OCI-M1 (cell line): ENCODE data around the gene ADAM10.

Experiments
- DNase-seq: peaks from one replicate; lab custom pipeline; 2025; lab: John Stamatoyannopoulos, UW

ADAM10 gene

GRCh38 chr15:58755350-58755749 lies 5.8 kb upstream of the ADAM10 start:
- DNase-seq = no peak

- no peak for DNase-seq
Measured at GRCh38 chr15:58752716-58753115, 3.2 kb upstream of the ADAM10 start.

GRCh38 chr15:58748852-58749531 lies 515 bp downstream of the ADAM10 start:
- no peak for DNase-seq

DNA sequence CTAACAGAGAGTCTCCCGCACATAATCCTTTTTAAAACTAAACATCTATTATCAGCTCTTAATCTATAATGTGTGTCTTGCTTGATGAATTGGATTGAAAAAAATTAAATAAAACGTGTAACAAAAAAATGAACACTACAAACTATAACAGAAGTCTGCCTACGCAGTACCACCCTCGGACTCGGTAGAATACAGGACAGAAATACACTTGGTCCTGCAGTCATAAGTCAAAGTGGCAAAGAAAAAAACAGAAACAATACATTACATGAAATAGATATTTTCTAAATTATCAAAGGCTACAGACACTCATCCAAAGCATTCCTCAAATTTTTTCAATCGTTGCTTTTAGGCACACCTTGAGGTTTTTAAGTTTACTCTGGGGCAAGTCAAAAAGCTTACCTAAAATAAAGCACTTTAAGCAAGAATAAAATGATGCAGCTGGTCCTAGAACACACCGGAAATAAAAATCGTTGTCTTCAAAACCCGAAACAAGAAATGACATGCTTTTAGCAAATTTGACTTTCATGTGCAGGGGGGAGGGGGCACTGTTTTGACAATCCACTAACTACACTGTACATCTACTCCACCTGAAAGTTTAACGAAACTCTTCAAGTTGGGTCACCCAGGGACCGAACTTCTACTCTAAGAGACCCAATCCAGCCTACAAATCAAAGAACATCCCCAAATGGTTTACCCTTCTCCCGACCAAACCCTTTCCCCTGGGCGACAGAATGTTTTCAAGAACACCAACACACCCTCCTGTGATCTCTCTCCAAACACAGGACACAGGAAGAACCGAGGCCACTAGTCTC lies 1.3 kb downstream of the ADAM10 start:
- peak; percentile 67 for DNase-seq

DNA sequence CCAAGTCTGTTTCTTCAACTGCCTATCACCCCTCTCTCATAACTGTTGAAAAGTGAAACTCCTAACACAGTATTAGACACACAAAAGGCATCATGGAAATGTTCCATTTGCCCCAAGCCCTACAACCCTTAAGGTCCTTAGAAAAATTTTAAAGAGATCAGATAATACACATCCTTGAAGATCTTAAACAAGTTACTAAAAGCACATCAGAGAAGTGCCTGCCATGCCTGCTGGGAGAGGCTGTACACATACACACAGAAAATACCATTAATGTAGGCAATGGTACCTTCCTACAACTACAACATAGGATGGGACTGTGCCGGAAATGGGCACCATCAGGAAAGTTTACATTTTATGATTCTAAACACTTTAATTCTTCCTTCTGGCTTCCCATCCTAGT lies 3.3 kb downstream of the ADAM10 start:
- DNase-seq = peak; percentile 36

DNA sequence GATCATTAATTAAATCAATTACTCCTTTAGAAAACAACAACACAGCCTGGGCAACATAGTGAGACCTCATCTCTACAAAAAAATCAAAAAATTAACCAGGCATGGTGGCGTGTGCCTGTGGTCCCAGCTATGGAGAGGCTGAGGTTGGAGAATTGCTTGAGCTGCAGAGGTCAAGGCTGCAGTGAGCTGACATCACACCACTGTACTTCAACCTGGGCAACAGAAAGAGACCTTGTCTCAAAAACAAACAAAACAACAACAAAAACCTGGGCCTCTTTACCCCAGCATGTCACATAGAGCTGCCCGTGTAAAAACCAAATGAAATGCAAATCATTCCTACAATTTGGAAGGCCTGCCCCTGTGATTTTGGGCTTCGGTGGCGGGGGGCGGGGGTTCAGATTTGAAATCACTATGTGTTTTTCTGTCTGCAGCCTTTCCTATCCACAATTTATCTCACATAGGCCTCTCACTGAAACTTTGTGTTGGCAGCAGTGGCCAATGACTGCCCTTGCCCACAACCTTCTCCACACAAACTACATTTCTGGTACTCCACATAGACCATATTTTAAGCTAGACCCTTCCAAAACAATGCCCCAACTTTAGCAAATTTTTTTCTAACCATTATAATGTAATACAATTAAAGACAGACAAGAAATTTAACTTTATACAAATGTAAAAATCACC lies 6.5 kb downstream of the ADAM10 start:
- DNase-seq = no peak

DNA sequence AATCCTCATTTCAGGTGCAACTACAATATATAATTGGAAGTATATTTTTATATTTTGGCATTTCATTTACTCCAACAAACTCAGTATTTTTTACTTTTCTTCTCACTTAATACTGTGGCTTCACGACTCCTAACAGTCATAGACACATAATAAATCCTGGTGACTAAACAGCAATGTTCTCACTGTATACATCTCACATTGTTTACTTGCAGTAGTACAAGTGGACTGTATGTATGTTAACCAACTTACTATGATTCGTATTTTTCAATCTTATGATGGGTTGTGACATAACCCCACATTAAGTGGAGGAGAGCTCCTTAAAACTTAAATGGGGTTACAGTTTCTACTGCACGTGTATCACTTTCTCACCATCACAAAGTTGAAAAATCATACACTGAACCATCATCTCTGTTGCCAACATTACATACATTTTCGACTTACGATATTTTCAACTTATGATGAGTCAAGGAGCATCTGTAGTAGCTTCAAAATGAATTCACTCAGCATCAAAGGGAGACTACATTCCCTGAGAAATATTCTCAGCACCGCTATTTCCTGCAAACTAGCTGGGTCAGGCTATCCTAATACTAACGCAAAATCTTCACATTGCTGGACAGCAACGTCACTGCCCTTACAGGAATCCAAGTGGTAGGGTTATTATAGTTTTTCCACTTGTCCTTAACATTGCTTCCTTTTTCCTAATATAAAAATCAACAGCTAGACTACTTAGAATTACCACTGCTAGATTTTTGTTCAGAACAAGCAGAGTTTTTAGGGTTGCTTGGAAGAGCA lies 7.3 kb downstream of the ADAM10 start:
- DNase-seq = no peak

- DNase-seq = no peak
Measured at GRCh38 chr15:58741032-58741431, 8.5 kb downstream of the ADAM10 start.

- DNase-seq = no peak
Measured at GRCh38 chr15:58740436-58740835, 9.1 kb downstream of the ADAM10 start.

DNA sequence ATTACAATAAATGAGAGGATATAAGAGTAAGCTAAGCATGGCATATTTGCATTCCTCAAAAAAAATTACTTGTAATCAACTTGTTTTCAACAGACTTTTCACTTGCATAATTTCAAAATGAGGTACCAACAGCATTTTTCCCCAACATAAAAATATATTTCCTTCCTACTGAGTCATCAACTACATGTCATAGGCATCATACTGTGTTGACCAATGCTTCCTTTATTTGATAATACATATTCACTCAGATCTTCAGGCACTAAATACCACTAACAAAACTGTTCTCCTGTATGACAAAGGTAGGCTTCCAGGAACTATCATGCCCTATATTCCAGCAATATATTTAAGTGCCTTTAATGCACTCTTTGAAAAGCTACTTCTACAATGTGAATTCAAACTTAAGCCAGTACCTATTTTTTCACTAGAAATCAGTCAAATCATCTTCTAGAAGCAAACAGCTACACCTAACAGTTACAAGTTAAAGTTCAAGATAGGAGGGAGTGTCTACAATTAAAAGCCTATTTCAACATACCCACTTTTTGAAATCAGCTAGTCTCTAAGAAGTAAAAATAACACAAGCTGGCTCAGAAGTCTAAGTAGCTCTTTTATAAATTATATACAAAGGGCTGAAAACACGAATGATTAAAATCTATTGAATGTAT lies 11.3 kb downstream of the ADAM10 start:
- DNase-seq = peak; percentile 28

DNA sequence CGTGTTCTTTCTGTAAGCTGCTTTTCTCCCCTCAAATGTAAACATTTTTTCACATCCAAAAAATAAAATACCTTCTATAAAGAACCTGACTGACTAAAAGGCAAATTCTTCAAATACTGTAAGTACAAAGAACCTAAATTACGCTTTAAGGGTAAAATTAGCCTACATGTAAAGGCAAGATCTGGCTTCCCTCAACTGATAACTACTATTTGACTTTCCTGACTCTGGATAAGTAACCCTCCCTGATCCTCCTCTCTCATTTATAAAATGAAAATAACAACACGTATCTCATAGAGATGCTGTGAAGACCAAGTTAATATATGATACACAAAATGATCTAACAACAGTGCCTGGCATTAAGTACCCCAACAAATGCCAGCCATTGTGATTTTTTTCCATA lies 12.2 kb downstream of the ADAM10 start:
- no peak for DNase-seq

- DNase-seq = no peak
Measured at GRCh38 chr15:58736018-58736643, 13.4 kb downstream of the ADAM10 start.

DNA sequence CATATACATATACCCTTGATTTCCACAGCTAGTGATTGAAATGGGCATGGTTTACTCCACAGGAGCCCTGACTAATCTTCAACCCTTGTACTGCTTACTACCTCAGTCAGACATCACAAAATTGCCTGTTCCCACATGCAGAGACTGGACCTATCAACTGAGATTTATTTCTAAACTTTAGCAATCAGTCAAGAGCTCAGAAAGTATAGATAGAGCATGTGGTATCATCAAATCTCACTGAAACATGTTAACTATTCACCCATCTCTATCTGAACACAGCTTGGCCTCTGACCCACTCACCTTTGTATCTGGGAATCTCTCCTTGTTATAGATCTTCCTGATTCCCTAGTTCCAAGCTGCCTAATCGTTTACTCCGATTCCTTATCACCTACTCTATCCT lies 14.6 kb downstream of the ADAM10 start:
- DNase-seq = no peak

GRCh38 chr15:58732625-58733363 lies 16.7 kb downstream of the ADAM10 start:
- DNase-seq = peak; percentile 49

DNA sequence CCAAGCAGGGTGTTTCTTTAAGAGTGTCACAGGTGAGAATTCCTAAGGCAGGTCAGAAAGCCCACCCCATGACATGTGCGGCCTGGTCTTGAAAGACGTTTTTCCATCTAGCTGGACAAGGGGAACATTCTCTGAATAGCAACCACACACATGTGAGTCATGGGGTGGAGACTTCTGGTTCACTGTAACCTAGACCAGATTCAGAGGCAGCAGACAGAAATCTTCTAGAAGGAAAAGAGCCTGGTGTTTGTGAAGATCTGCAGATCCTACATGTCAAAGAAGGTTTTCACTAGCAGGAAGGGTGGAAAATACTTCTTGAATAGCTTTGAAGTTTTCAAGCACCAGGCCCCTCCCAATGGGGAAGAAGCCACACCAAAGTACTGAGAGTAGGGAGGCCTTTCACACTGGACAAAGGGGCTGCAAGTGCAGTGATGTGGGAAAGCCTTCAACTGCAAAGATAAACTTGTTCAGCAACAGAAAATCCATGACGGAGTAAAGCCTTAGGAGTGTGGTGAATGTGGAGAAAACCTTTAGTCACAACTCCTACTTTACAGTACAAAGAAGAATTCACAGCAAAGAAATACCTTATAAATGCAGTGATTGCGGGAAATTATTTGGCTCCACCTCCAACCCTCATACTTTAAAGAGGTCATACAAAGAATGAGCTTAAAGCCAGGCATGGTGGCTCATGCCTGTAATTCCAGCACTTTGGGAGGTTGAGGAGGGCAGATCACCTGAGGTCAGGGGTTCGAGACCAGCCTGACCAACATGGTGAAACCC lies 17.6 kb downstream of the ADAM10 start:
- DNase-seq = peak; percentile 29

GRCh38 chr15:58726867-58727266 lies 22.6 kb downstream of the ADAM10 start:
- DNase-seq = no peak

DNA sequence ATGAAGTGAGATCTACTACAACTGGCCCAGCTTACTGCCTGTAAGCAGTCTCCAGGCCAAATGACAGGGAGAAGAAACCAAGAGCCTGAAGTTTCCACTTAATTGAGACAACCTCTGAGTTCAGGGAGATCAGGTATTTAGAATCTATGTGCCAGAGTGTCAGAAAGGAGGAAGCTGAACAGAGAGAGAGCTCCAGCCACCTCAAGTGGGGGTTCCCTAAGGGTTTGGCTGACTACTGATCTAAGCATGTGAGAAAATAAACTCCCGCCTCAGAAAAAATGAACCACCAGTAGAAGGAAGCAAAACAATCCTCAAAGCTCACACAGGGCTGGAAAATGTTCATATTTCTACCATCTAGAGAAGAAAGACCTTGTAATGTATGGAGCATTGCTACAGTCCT lies 25.0 kb downstream of the ADAM10 start:
- DNase-seq = peak; percentile 56

- no peak for DNase-seq
Measured at GRCh38 chr15:58717357-58717756, 32.1 kb downstream of the ADAM10 start.

DNA sequence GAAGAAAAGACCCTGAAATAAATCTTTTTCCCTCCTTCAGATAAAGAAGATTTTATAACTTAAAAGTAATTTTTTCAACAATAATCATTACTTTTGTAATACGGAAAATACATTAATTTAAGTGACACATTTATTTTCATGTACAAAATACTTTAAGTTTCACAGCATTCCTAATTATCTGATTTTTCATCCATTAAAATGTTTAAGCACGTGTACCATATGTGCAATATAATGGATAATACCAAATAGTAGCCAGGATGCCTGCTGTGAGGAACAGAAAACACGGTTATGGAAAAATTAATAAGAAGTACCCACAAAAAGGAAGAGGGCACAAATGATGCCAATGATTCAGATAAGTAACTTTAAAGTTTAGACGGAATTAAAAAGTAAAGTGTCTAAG lies 33.5 kb downstream of the ADAM10 start:
- no peak for DNase-seq
